MCF 10A (cell line): Measurements from ENCODE around the gene PEMT. TPM values are rescaled to one million over a fixed set of nuclear protein-coding genes. Genes with fewer than 3 reads are reported as not detected.

ENCODE experiments used
- BruUV-seq: library from RNA; stranded (reverse); fragments of 400-500 nt; replicated peaks from 2 replicates; lab custom pipeline; 2021; lab: Mats Ljungman, UMichigan
- CTCF ChIA-PET: fragments of 300-600 bp; sonication (Branson Sonifier 250); formaldehyde crosslinking; extraction: SDS; loops from one replicate; lab custom pipeline; 2021; ENCODE audit warnings: antibody characterized with exemption, inconsistent platforms; lab: Yijun Ruan, JAX
- POLR2A ChIA-PET: fragments of 300-600, 350-650 bp; sonication (Branson Sonifier 250); formaldehyde crosslinking; extraction: SDS; loops from one replicate; lab custom pipeline; 2020; ENCODE audit warnings: antibody characterized with exemption, inconsistent platforms; lab: Yijun Ruan, JAX
- DNase-seq: peaks from one replicate; pipeline ENCODE4 v3.0.0-alpha.2; 2018; ENCODE audit not compliant: unreplicated experiment
- H3K27ac Mint-ChIP-seq: one replicate; pipeline ENCODE4 v1.8.0; 2022; ENCODE audit warnings: mild to moderate bottlenecking, low read depth, mixed read lengths; ENCODE audit not compliant: unreplicated experiment
- H3K27me3 Mint-ChIP-seq: one replicate; pipeline ENCODE4 v1.8.0; 2022; ENCODE audit warnings: mixed read lengths; ENCODE audit not compliant: insufficient read depth, unreplicated experiment
- H3K36me3 Mint-ChIP-seq: one replicate; pipeline ENCODE4 v1.8.0; 2022; ENCODE audit warnings: mild to moderate bottlenecking, moderate library complexity, mixed read lengths; ENCODE audit not compliant: insufficient read depth, unreplicated experiment
- H3K4me1 Mint-ChIP-seq: one replicate; pipeline ENCODE4 v1.8.0; 2022; ENCODE audit warnings: mixed read lengths; ENCODE audit not compliant: insufficient read depth, unreplicated experiment
- H3K4me3 Mint-ChIP-seq: one replicate; pipeline ENCODE4 v1.8.0; 2022; ENCODE audit warnings: mild to moderate bottlenecking, moderate library complexity, mixed read lengths; ENCODE audit not compliant: unreplicated experiment
- H3K9me3 Mint-ChIP-seq: one replicate; pipeline ENCODE4 v1.8.0; 2022; ENCODE audit warnings: mixed read lengths; ENCODE audit not compliant: unreplicated experiment
- CTCF ChIP-seq: fragments of 200-600 bp; IDR thresholded peaks from one replicate; pipeline ENCODE4 v1.8.0; 2022; ENCODE audit warnings: antibody characterized with exemption, mild to moderate bottlenecking; ENCODE audit not compliant: unreplicated experiment
- intact Hi-C: fragments of 100-400 bp; cut with micrococcal nuclease; formaldehyde crosslinking; loops from 2 replicates; pipeline ENCODE4 v1.14.1; 2022
- total RNA-seq: library from RNA; stranded (reverse); gene quantifications from 2 replicates; pipeline ENCODE4 v1.2.3, GENCODE V29; 2022

Gene PEMT
- total RNA-seq, 1 experiment from 2014 or later = 49.8 TPM

DNA sequence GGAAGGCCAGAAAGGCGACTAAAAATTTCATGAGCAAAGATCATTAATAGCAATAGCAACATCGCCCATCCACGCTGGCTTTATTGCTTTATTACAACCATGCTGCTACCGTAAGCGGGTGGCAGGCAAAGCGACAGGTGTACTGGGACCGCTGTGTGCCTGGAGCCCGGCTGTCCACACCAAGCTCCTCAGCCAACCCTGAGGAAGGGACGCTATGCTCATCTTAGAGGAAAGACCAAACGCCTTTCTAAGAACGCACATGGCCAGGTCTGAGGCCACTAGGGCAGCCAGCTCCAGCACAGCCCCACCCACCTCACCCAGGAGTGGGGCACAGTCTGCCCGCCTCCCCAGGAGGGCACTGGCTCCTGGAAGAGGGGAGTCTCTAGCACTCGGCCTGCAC, 28.0 kb downstream of the PEMT start:
- Mint-ChIP-seq H3K27ac (no peak overlapping the region), H3K27me3 (no peaks in the 10 kb centered on the region), H3K36me3 (no peaks in the 10 kb centered on the region), H3K4me1 (no peaks in the 10 kb centered on the region), H3K9me3 (no peaks in the 10 kb centered on the region), H3K4me3 (no peak overlapping the region)
- no peak for DNase-seq
- no TSS peak for BruUV-seq
- ChIA-PET CTCF (interaction anchor here (1.1 to 1.4 kb wide), 2 partner anchors 66 to 209 kb away, joined by 3 to 7 read pairs; no protein-coding TSS in a partner anchor), POLR2A (no interaction called here)
- intact Hi-C loops = no loop called here
- no peak for TF ChIP-seq CTCF

DNA sequence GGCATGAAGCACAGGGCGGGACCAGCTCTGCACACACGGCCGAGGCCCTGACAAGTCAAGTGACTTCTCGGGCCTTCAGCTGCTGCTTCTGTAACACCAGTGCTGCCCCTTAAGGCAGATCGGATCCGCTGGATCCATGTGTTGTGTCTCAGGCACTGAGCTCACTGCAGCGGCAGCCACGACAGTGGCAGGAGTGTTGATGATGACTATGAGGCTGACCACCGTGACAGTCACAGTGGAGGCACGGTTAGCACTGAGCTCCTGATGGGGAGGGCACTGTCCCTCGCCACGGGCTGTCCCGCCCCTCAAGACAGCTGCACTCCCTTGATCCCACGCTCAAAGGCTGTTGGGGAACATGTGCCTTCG, 29.4 kb downstream of the PEMT start:
- H3K36me3 Mint-ChIP-seq = no peaks in the 10 kb centered on the region
- intact Hi-C loops = no loop called here
- CTCF ChIA-PET = interaction anchor here (1.8 kb wide), 1 partner anchor 207 kb away, joined by 7 read pairs; no protein-coding TSS in a partner anchor
- H3K4me3 Mint-ChIP-seq = no peak overlapping the region
- no peak for TF ChIP-seq CTCF
- no peaks in the 10 kb centered on the region for H3K27me3 Mint-ChIP-seq
- no TSS peak for BruUV-seq
- no peaks in the 10 kb centered on the region for H3K4me1 Mint-ChIP-seq
- POLR2A ChIA-PET = no interaction called here
- no peak for DNase-seq
- no peaks in the 10 kb centered on the region for H3K9me3 Mint-ChIP-seq
- no peak overlapping the region for H3K27ac Mint-ChIP-seq

DNA sequence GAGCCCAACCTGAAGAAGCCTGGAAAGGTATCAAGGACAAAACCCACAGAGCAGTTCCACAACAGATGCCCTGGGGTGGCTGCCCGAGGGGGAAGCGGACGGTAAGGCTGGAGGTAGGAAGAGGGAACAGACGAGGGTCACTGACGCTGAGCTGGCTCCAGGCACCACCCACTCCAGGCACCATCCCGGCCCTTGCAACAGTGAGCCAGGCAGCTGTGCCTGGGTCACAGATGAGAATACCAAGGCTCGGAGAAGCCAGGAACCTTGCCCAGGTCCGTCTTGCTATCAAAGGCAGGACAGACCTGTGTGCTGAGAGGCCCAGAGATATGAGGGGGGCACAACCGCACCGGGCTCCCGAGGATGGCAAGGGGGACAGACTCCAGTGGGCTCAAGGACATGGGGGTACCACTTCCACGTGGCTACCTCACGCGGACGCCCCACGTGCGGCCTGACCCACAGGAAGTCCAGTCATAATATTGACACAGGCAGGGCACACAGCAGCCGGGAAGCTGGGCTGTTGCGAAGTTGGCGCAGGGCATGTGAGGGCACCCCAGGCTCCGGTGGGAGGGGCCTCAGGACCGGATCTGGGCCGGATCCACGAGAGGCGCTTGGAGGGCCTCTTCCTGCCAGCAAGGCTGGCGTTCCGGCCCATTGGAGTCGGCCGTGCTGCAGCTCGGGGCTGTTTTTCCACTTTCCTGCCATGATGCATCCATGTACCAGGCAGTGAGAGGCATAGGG, 29.9 kb downstream of the PEMT start:
- Mint-ChIP-seq H3K27me3 (no peaks in the 10 kb centered on the region), H3K4me1 (no peaks in the 10 kb centered on the region), H3K27ac (no peak overlapping the region), H3K36me3 (peaks cover under 1% of the 10 kb centered on the region), H3K4me3 (no peak overlapping the region), H3K9me3 (no peaks in the 10 kb centered on the region)
- intact Hi-C loops = no loop called here
- ChIA-PET CTCF (interaction anchor here (1.8 kb wide), 1 partner anchor 207 kb away, joined by 7 read pairs; no protein-coding TSS in a partner anchor), POLR2A (no interaction called here)
- no TSS peak for BruUV-seq
- no peak for TF ChIP-seq CTCF
- DNase-seq = no peak

- no TSS peak for BruUV-seq
- TF ChIP-seq CTCF = no peak
- Mint-ChIP-seq H3K27ac (no peak overlapping the region), H3K4me3 (no peak overlapping the region), H3K27me3 (no peaks in the 10 kb centered on the region), H3K36me3 (peaks cover 5% of the 10 kb centered on the region), H3K4me1 (no peaks in the 10 kb centered on the region), H3K9me3 (no peaks in the 10 kb centered on the region)
- intact Hi-C loops = no loop called here
- ChIA-PET CTCF (interaction anchor here (1.8 kb wide), 1 partner anchor 206 kb away, joined by 7 read pairs; no protein-coding TSS in a partner anchor), POLR2A (no interaction called here)
- no peak for DNase-seq
These were observed 30.5 kb downstream of the PEMT start for GRCh38 chr17:17560975-17561374.
